ENCODE results near the gene COL13A1.

Gene COL13A1

GRCh38 chr10:69842020-69842419, 40.3 kb downstream of the COL13A1 start:
- no peak for DNase-seq (ENCODE audit: extremely low read depth, insufficient read length)
- no peak for TF ChIP-seq CTCF (IDR thresholded peaks at IDR 0.05; ENCODE audit: insufficient read depth, low read length, poor library complexity, severe bottlenecking)
- H3K36me3 ChIP-seq (ENCODE audit: control insufficient read depth, insufficient read depth, low read length): no peaks in the 10 kb centered on the region
- no peaks in the 10 kb centered on the region; the same call in 1 of the 2 replicates for H3K27me3 ChIP-seq (replicated peaks; ENCODE audit: control insufficient read depth, insufficient read depth, low read length)
- H3K4me3 ChIP-seq (replicated peaks; ENCODE audit: low read depth, low read length): no peak overlapping the region

GRCh38 chr10:69842882-69843281, 41.2 kb downstream of the COL13A1 start:
- TF ChIP-seq CTCF (IDR thresholded peaks at IDR 0.05; ENCODE audit: insufficient read depth, low read length, poor library complexity, severe bottlenecking): no peak
- no peak overlapping the region for H3K4me3 ChIP-seq (replicated peaks; ENCODE audit: low read depth, low read length)
- no peaks in the 10 kb centered on the region; the same call in none of the 2 replicates for H3K27me3 ChIP-seq (replicated peaks; ENCODE audit: control insufficient read depth, insufficient read depth, low read length)
- DNase-seq (ENCODE audit: extremely low read depth, insufficient read length): no peak
- no peaks in the 10 kb centered on the region for H3K36me3 ChIP-seq (ENCODE audit: control insufficient read depth, insufficient read depth, low read length)

GRCh38 chr10:69843923-69844322, 42.2 kb downstream of the COL13A1 start:
- H3K27me3 ChIP-seq (replicated peaks; ENCODE audit: control insufficient read depth, insufficient read depth, low read length): no peaks in the 10 kb centered on the region; the same call in none of the 2 replicates
- DNase-seq (ENCODE audit: extremely low read depth, insufficient read length): no peak
- H3K36me3 ChIP-seq (ENCODE audit: control insufficient read depth, insufficient read depth, low read length): no peaks in the 10 kb centered on the region
- H3K4me3 ChIP-seq (replicated peaks; ENCODE audit: low read depth, low read length): no peak overlapping the region
- TF ChIP-seq CTCF (IDR thresholded peaks at IDR 0.05; ENCODE audit: insufficient read depth, low read length, poor library complexity, severe bottlenecking): no peak

- no peaks in the 10 kb centered on the region; the same call in none of the 2 replicates for H3K27me3 ChIP-seq (replicated peaks; ENCODE audit: control insufficient read depth, insufficient read depth, low read length)
- H3K36me3 ChIP-seq (ENCODE audit: control insufficient read depth, insufficient read depth, low read length): no peaks in the 10 kb centered on the region
- no peak for TF ChIP-seq CTCF (IDR thresholded peaks at IDR 0.05; ENCODE audit: insufficient read depth, low read length, poor library complexity, severe bottlenecking)
- H3K4me3 ChIP-seq (replicated peaks; ENCODE audit: low read depth, low read length): no peak overlapping the region
- DNase-seq (ENCODE audit: extremely low read depth, insufficient read length): no peak
Measured at GRCh38 chr10:69844698-69845097, 43.0 kb downstream of the COL13A1 start.

- Histone ChIP-seq H3K4me3 (replicated peaks; ENCODE audit: low read depth, low read length) (no peak overlapping the region), H3K27me3 (replicated peaks; ENCODE audit: control insufficient read depth, insufficient read depth, low read length) (no peaks in the 10 kb centered on the region; the same call in none of the 2 replicates)
- DNase-seq (ENCODE audit: extremely low read depth, insufficient read length): no peak
Measured at GRCh38 chr10:69845574-69846292, 44.0 kb downstream of the COL13A1 start.

More at GRCh38 chr10:69845574-69846292, 44.0 kb downstream of the COL13A1 start:
- no peak for TF ChIP-seq CTCF (IDR thresholded peaks at IDR 0.05; ENCODE audit: insufficient read depth, low read length, poor library complexity, severe bottlenecking)
- H3K36me3 ChIP-seq (ENCODE audit: control insufficient read depth, insufficient read depth, low read length): no peaks in the 10 kb centered on the region
